Gastrocnemius medialis (tissue), 4 donors: ENCODE data around the gene XXYLT1. TPM values are rescaled to one million over a fixed set of nuclear protein-coding genes. Genes with fewer than 3 reads are reported as not detected.

Source experiments
- ATAC-seq, 2 donors: fragments of 150-250 bp; one replicate each; pipeline ENCODE4 v1.9.1; 2016
- DNase-seq, 2 donors: peaks; one replicate each; pipeline ENCODE4 v3.0.0-alpha.2; 2019
- H3K27ac ChIP-seq, 4 donors: fragments of 200-600 bp; sonication (generic); 1 replicate in 1 of 4; 2 replicates in 3 of 4; pipeline ENCODE4 v1.5.1; 2016 to 2018; ENCODE audit warnings: mild to moderate bottlenecking in 2 of 4, moderate library complexity in 1 of 4
- H3K27me3 ChIP-seq, 3 donors: fragments of 200-600 bp; sonication (generic) in 2 of 3; 1 replicate in 1 of 3; 2 replicates in 2 of 3; pipeline versions ENCODE4 v1.5.1 to v1.6.0; 2016 to 2019; ENCODE audit warnings: mild to moderate bottlenecking in 1 of 3, moderate library complexity in 1 of 3
- H3K36me3 ChIP-seq, 2 donors: fragments of 200-600 bp; sonication (generic) in 1 of 2; one replicate each; pipeline ENCODE4 v1.5.1; 2017 to 2018
- H3K4me1 ChIP-seq, 2 donors: fragments of 200-600 bp; sonication (generic) in 1 of 2; one replicate each; pipeline ENCODE4 v1.5.1; 2016 to 2017; ENCODE audit warnings: mild to moderate bottlenecking in 2 of 2
- H3K4me3 ChIP-seq, 4 donors: fragments of 200-600 bp; sonication (generic) in 3 of 4; 1 replicate in 1 of 4; 2 replicates in 3 of 4; pipeline ENCODE4 v1.5.1; 2016 to 2019; ENCODE audit warnings: mild to moderate bottlenecking in 2 of 4
- H3K9me3 ChIP-seq, 3 donors: fragments of 200-600 bp; sonication (generic) in 2 of 3; 1 replicate in 1 of 3; 2 replicates in 2 of 3; pipeline ENCODE4 v1.5.1; 2016 to 2019
- POLR2A ChIP-seq, 2 donors: fragments of 450-650 bp; IDR thresholded peaks; one replicate each; pipeline ENCODE4 v1.6.1; 2017; ENCODE audit warnings: antibody characterized with exemption in 2 of 2, mild to moderate bottlenecking in 2 of 2, moderate library complexity in 2 of 2
- in situ Hi-C, 4 donors: fragments of 200-750 bp; cut with MboI; loops; one replicate each; pipeline versions ENCODE4 v1.15.0 to v1.8.0; 2017; ENCODE audit warnings: low sequenced_read_pairs in 4 of 4
- intact Hi-C: fragments of 100-400 bp; cut with DNase I; formaldehyde crosslinking; loops from one replicate; pipeline ENCODE4 v1.15.1; 2023; ENCODE audit warnings: low total_unique reads
- total RNA-seq, 4 donors: library from RNA; depleted of rRNA; stranded (reverse); fragments of >200 nt; gene quantifications; one replicate each; pipeline versions ENCODE4 v1.1.0 to v1.2.3, GENCODE V29; 2016
- TF ChIP-seq, protein P1 (sequence below), 5 experiments: fragments of 450-650 bp in 3 of 5; fragments of 200-600 bp in 2 of 5; sonication (generic) in 2 of 5; IDR thresholded peaks in 4 of 5; conservative IDR thresholded peaks in 1 of 5; 1 replicate in 4 of 5; 2 replicates in 1 of 5; pipeline ENCODE4 v1.5.1; 2016 to 2019; ENCODE audit warnings: antibody characterized with exemption in 5 of 5, mild to moderate bottlenecking in 3 of 5, moderate library complexity in 3 of 5

The XXYLT1 gene
- total RNA-seq, 4 donors from 2014 or later, result 0.87 to 3.1 (median 1.3) TPM

DNA sequence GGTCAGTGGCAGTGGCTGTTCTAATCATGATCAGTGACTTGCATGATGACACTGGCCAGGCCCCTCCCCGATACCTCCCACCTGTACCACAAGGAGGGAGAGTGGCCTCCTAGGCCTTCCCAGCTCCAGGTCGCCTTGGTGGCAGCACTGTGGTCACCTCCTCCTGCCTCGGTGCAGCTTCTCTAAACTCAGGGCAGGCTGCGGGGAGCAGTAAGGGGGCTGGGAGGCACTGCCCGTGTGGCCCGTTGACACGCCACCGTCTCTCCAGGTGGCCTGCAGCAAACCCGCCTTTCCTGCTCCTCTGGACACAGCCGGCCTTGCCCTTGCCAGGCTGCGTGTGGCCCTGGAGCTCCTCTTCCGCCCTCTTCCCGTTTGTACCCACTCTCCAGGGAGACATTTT, 184.1 kb downstream of the XXYLT1 start:
- DNase-seq, result no peak
- H3K36me3 ChIP-seq, result no peaks in the 10 kb centered on the region
- H3K4me3 ChIP-seq, result no peak overlapping the region
- ATAC-seq, result no peak
- H3K9me3 ChIP-seq, result no peaks in the 10 kb centered on the region
- no peak overlapping the region for H3K27ac ChIP-seq
- H3K27me3 ChIP-seq, result no peaks in the 10 kb centered on the region
- TF ChIP-seq POLR2A (IDR thresholded peaks at IDR 0.05), result no peak
- TF ChIP-seq, protein P1, sequence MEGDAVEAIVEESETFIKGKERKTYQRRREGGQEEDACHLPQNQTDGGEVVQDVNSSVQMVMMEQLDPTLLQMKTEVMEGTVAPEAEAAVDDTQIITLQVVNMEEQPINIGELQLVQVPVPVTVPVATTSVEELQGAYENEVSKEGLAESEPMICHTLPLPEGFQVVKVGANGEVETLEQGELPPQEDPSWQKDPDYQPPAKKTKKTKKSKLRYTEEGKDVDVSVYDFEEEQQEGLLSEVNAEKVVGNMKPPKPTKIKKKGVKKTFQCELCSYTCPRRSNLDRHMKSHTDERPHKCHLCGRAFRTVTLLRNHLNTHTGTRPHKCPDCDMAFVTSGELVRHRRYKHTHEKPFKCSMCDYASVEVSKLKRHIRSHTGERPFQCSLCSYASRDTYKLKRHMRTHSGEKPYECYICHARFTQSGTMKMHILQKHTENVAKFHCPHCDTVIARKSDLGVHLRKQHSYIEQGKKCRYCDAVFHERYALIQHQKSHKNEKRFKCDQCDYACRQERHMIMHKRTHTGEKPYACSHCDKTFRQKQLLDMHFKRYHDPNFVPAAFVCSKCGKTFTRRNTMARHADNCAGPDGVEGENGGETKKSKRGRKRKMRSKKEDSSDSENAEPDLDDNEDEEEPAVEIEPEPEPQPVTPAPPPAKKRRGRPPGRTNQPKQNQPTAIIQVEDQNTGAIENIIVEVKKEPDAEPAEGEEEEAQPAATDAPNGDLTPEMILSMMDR (IDR thresholded peaks at IDR 0.05 in 4 of 5, conservative IDR thresholded peaks at IDR 0.05 in 1 of 5), result no peak
- peaks cover 8 to 11% of the 10 kb centered on the region in 2 donors for H3K4me1 ChIP-seq
- intact Hi-C loops (no loop called here), in situ Hi-C loops (no loop called here)

DNA sequence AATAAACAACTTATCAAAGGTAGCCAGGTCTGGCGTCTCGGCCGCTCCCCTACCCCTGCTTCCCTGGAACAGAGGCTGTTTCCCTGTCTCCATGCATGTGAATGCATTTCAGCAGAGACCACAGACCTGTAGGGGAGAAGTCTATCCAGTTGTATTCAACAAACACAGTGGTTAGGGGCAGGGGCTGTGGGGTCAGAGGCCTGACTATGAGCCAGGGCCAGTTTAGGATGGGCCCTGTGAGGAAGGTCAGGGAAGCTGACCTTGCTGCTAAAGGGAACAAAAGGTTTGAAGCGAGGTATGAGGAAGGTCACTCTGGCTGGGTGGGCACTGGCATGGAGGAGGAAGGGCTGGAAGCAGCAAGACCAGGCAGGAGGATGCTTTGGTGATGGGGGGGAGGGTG, 184.6 kb downstream of the XXYLT1 start:
- H3K27ac ChIP-seq, result no peak overlapping the region
- peaks cover 14 to 17% of the 10 kb centered on the region in 2 donors for H3K4me1 ChIP-seq
- in situ Hi-C loops, result no loop called here
- DNase-seq, result no peak
- H3K27me3 ChIP-seq, result no peaks in the 10 kb centered on the region
- no peak overlapping the region for H3K4me3 ChIP-seq
- no peaks in the 10 kb centered on the region for H3K9me3 ChIP-seq
- TF ChIP-seq POLR2A (IDR thresholded peaks at IDR 0.05), result no peak
- TF ChIP-seq, protein P1 (IDR thresholded peaks at IDR 0.05 in 4 of 5, conservative IDR thresholded peaks at IDR 0.05 in 1 of 5), result no peak
- no peaks in the 10 kb centered on the region for H3K36me3 ChIP-seq
- ATAC-seq, result no peak
- intact Hi-C loops, result no loop called here

DNA sequence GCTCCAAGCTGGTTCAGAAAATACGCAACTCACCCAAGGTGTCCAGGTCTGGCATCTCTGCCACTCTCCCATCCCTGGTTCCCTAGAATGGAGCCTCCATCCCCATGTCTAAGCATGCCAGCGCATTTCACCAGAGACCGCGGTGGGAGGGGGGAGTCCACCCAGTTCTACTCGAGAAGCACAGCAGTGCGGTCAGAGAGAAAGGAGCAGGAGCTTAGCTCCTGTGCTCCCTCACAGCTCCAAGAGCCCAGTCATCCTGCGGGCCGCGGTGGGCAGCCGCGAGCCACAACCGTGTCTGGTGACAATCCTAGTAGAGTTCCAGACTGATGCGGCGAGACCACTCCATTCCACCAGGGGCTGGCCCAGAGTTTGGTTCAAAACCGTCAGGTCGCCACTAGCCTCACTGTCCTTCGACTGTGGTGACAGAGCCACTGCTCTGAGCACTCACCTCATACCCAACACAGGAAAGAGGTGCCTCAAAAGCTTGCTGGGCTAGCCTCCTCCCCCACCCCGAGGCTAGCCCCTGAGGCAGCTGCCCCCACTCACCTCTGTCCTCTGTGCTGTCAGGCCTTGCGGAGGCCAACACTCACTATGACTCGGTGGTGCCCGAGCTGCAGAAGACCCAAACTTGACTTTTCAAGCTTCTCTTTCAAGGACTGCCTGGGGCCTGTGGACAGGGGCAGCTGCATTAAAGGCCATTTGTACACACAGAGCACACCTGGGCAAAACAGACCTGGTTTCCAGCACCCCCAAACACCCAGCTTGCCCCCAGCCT, 185.4 kb downstream of the XXYLT1 start:
- in situ Hi-C loops, result no loop called here
- no peak for ATAC-seq
- intact Hi-C loops, result no loop called here
- TF ChIP-seq POLR2A (IDR thresholded peaks at IDR 0.05), result no peak
- TF ChIP-seq, protein P1 (IDR thresholded peaks at IDR 0.05 in 4 of 5, conservative IDR thresholded peaks at IDR 0.05 in 1 of 5), result no peak
- peaks cover 22 to 25% of the 10 kb centered on the region in 2 donors for H3K4me1 ChIP-seq
- no peak overlapping the region for H3K4me3 ChIP-seq
- no peaks in the 10 kb centered on the region for H3K27me3 ChIP-seq
- no peaks in the 10 kb centered on the region for H3K36me3 ChIP-seq
- H3K27ac ChIP-seq, result no peak overlapping the region
- no peak for DNase-seq
- no peaks in the 10 kb centered on the region for H3K9me3 ChIP-seq

DNA sequence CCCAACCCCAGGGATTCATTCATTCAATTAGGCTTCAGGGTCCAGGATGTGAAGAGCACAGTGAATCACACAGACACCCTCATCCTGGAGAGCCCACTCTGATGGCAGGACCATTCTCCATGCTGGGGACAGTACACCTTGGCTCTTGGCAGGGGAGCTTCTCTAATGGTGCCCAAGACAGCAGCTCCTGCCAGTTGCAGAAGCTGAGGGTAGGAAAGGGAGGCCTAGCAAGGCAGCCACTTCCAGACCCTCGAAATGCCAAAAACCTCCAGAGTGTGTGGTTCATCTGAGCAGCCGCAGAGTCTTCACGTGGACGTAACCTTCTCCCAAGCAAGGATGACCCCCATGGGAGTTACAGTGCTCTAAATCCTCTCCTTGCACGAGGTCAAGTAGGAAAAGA, 186.2 kb downstream of the XXYLT1 start:
- no peak overlapping the region for H3K27ac ChIP-seq
- intact Hi-C loops (no loop called here), in situ Hi-C loops (no loop called here)
- no peaks in the 10 kb centered on the region for H3K9me3 ChIP-seq
- H3K4me1 ChIP-seq, result peaks cover 26 to 28% of the 10 kb centered on the region in 2 donors
- TF ChIP-seq, protein P1 (IDR thresholded peaks at IDR 0.05 in 4 of 5, conservative IDR thresholded peaks at IDR 0.05 in 1 of 5), result no peak
- TF ChIP-seq POLR2A (IDR thresholded peaks at IDR 0.05), result no peak
- no peaks in the 10 kb centered on the region for H3K36me3 ChIP-seq
- H3K4me3 ChIP-seq, result no peak overlapping the region
- ATAC-seq, result no peak
- H3K27me3 ChIP-seq, result no peaks in the 10 kb centered on the region
- no peak for DNase-seq
